ENCODE measurements around the gene SLC16A3. TPM values are rescaled to one million over a fixed set of nuclear protein-coding genes. Genes with fewer than 3 reads are reported as not detected.

Gene SLC16A3
- polyA plus RNA-seq, 3 donors, result 26.3 to 103 (median 35.3) TPM

GRCh38 chr17:82246365-82247181, 17.7 kb downstream of the SLC16A3 start:
- no peak overlapping the region for H3K4me3 Mint-ChIP-seq
- Histone ChIP-seq H2AFZ (ENCODE audit: insufficient read depth, low read depth, low read length, poor library complexity, severe bottlenecking) (no peak overlapping the region), H3K4me1 (ENCODE audit: control insufficient read depth in 1 of 2, insufficient read depth in 2 of 2, low read length in 2 of 2) (peaks cover 20 to 32% of the 10 kb centered on the region in 2 donors), H3K79me2 (ENCODE audit: insufficient read depth, low read length) (peaks cover 92% of the 10 kb centered on the region), H3K9ac (ENCODE audit: insufficient read depth, low read length, poor library complexity, severe bottlenecking) (no peak overlapping the region), H3K9me3 (replicated peaks in 1 of 2; ENCODE audit: control insufficient read depth in 1 of 2, insufficient read depth in 1 of 2, low read length in 2 of 2) (no peaks in the 10 kb centered on the region), H3K4me2 (replicated peaks; ENCODE audit: extremely low read depth, low read length, poor library complexity, severe bottlenecking) (no peak overlapping the region), H3K27me3 (ENCODE audit: control insufficient read depth in 2 of 2, insufficient read depth in 2 of 2, low read length in 2 of 2) (no peaks in the 10 kb centered on the region), H3K36me3 (replicated peaks in 1 of 2; ENCODE audit: control insufficient read depth in 1 of 2, insufficient read depth in 2 of 2, low read length in 2 of 2) (peaks cover 91 to 94% of the 10 kb centered on the region in 2 donors), H4K20me1 (ENCODE audit: insufficient read depth, low read length) (peaks cover 100% of the 10 kb centered on the region), H3K4me3 (replicated peaks in 1 of 3; ENCODE audit: low read depth in 2 of 3, low read length in 3 of 3) (no peak overlapping the region), H3K27ac (ENCODE audit: low read depth in 1 of 2, low read length in 2 of 2) (peak overlapping the region; percentile 22 to 63)
- 65% methylated on average over 20 of the region's 27 CpGs for WGBS (ENCODE audit: insufficient coverage)
- H3K9me3 Mint-ChIP-seq, result peaks cover 0 to 3% (median 0%) of the 10 kb centered on the region in 7 donors
- intact Hi-C loops (cut with micrococcal nuclease), result no loop called here
- H3K36me3 Mint-ChIP-seq, result peaks cover 80 to 91% of the 10 kb centered on the region in 2 donors
- peak overlapping the region in 6 of 7 donors; percentile 43 to 84 (median 75) for H3K27ac Mint-ChIP-seq
- peaks cover 0 to 6% (median 0%) of the 10 kb centered on the region in 3 donors for H3K27me3 Mint-ChIP-seq (ENCODE audit: low read depth in 3 of 3)
- H3K4me1 Mint-ChIP-seq, result peaks cover 42% of the 10 kb centered on the region
- peak in 1 of 3 donors; percentile 51 for DNase-seq
- TF ChIP-seq CTCF (IDR thresholded peaks at IDR 0.05), result no peak

GRCh38 chr17:82247182-82247823, 18.5 kb downstream of the SLC16A3 start:
- Histone ChIP-seq H3K4me3 (replicated peaks in 1 of 3; ENCODE audit: low read depth in 2 of 3, low read length in 3 of 3) (no peak overlapping the region), H4K20me1 (ENCODE audit: insufficient read depth, low read length) (peaks cover 100% of the 10 kb centered on the region), H2AFZ (ENCODE audit: insufficient read depth, low read depth, low read length, poor library complexity, severe bottlenecking) (no peak overlapping the region), H3K9ac (ENCODE audit: insufficient read depth, low read length, poor library complexity, severe bottlenecking) (no peak overlapping the region), H3K4me1 (ENCODE audit: control insufficient read depth in 1 of 2, insufficient read depth in 2 of 2, low read length in 2 of 2) (peaks cover 13 to 25% of the 10 kb centered on the region in 2 donors), H3K27me3 (ENCODE audit: control insufficient read depth in 2 of 2, insufficient read depth in 2 of 2, low read length in 2 of 2) (no peaks in the 10 kb centered on the region), H3K27ac (ENCODE audit: low read depth in 1 of 2, low read length in 2 of 2) (peak overlapping the region; percentile 22 to 63), H3K4me2 (replicated peaks; ENCODE audit: extremely low read depth, low read length, poor library complexity, severe bottlenecking) (no peak overlapping the region), H3K79me2 (ENCODE audit: insufficient read depth, low read length) (peaks cover 98% of the 10 kb centered on the region), H3K9me3 (replicated peaks in 1 of 2; ENCODE audit: control insufficient read depth in 1 of 2, insufficient read depth in 1 of 2, low read length in 2 of 2) (no peaks in the 10 kb centered on the region), H3K36me3 (replicated peaks in 1 of 2; ENCODE audit: control insufficient read depth in 1 of 2, insufficient read depth in 2 of 2, low read length in 2 of 2) (peaks cover 98 to 100% of the 10 kb centered on the region in 2 donors)
- TF ChIP-seq CTCF (IDR thresholded peaks at IDR 0.05), result no peak
- H3K9me3 Mint-ChIP-seq, result peaks cover 0 to 3% (median 0%) of the 10 kb centered on the region in 7 donors
- H3K4me3 Mint-ChIP-seq, result no peak overlapping the region
- peaks cover 35% of the 10 kb centered on the region for H3K4me1 Mint-ChIP-seq
- H3K27me3 Mint-ChIP-seq (ENCODE audit: low read depth in 3 of 3), result peaks cover 0 to 6% (median 0%) of the 10 kb centered on the region in 3 donors
- intact Hi-C loops (cut with micrococcal nuclease), result no loop called here
- no peak for DNase-seq
- H3K27ac Mint-ChIP-seq, result peak overlapping the region in 6 of 7 donors; percentile 3 to 78 (median 43)
- WGBS (ENCODE audit: insufficient coverage), result 48% methylated on average over 10 of the region's 22 CpGs
- H3K36me3 Mint-ChIP-seq, result peaks cover 88 to 98% of the 10 kb centered on the region in 2 donors
